Tongue (tissue), 2 donors: ENCODE data around the gene LAMA5. TPM values are rescaled to one million over a fixed set of nuclear protein-coding genes. Genes with fewer than 3 reads are reported as not detected.

Experiments used
- DNase-seq: peaks from one replicate; pipeline ENCODE4 v3.0.0-alpha.2; 2015
- total RNA-seq: library from RNA; depleted of rRNA; stranded (reverse); fragments of >200 nt; gene quantifications from one replicate; pipeline ENCODE4 v1.2.3, GENCODE V29; 2014

The LAMA5 gene
- total RNA-seq, 1 donor from 2014 or later: 96.6 TPM

DNA sequence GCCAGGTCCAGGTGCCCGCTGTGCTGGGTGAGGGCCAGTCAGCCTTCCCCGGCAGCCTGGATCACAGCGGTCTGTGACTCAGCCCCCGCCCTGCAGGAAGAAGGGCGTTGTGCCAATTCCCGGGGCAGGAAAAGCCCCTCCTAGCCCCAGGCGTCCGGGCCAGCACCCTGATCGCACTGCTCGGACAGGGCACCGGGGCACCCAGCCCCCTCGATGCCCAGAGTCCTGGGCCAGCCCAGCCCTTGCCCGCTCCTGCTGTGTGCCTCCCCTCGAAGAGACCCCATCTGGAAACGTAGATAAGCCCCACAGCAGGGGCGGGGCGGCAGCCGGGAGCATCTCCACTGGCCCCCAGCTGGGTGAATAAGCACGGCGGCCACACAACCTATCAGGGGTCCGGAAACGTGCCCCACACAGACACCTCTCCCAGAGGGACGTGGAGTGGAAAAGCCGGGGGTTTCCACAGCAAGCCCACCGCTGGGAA is 9.9 kb downstream of the LAMA5 start:
- DNase-seq: no peak

DNA sequence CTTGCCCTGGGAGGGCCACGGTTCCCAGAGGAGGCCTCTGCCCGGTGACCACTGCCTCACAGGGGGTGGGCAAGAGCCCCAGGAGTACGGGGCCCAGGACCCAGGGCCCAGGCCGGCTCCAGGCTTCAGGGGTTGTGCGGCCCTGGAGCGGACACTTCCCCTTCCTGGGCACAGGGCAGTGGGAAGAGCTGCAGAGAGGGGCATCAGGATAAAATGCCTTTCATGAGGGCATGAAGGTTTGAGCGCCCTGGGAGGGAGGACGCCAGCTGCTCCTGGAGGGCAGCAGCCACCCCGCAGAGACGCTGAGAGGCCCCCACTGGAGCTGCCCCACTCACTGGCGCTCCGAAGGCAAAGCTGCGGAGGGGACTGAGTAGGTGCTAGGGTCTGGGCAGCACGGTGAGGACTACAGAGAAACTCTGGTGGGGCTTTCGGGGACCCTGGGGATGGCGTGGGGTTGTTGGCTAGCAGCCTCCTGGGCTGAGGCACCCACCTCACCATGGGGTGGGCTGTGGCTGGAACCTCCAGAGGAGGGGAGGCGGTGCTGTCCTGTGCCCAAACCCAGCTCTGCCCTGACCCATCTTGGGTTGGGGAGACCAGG is 10.4 kb downstream of the LAMA5 start:
- DNase-seq: no peak

DNA sequence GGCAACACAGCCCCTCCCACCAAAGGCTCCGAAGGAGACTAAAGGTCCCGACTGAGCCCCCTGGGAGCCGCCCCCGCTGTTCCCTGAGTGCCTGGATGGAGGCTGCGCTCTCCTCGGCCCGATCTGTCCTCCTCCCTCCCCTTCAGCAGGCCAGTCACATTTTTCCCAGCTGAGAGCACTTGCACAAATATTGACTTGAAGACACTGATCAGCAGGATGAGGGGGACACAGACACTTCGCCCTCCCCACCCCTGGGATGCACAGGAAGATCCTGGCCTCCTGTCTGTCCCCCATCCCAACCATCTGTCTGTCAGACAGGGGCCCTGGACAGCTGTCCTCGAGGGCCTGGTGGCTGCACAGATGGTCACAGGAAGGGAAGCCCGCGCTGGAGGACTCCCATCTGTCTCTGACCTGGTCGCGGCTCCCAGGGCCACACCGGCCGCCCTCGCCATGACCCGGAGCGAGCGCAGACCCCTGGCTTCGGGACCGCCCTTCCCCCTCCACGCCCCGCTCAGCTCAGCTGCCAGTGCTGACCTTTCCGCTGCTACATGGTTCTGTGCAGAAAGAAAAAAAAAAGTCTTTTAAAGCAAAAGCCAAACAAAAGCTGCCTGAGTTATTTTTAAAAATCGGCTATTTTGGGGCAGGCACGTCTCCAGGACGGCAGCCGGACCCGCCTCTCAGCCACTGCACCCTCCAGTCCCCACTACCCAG is 11.1 kb downstream of the LAMA5 start:
- peak; percentile 68 for DNase-seq

GRCh38 chr20:62355516-62355877 is 11.6 kb downstream of the LAMA5 start:
- peak; percentile 58 for DNase-seq

DNA sequence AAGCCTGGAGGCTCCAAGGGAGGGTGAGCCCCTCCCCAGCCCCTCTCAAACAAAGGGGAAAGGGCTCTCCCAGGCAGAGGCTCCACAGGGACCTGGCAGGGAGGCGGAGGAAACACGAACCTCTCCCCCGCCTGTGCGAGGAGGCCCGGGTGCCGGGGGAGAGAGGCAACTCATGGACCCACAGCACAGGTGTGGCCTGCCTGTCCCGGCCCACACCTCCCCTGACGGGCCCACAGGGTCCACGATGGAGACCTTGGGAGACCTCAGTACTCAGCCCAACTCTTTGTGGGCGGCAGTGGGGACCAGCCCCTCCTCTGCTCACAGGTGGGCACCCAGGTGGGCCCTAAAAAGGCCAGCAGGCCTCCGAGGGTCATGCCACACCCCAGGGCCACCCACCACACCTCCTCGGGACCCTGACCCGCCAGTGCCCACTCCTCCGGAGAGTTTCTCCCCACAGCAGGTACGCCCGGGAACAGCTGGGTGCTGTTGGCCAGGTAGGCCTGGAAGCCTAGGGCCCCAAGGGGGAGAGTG is 12.2 kb downstream of the LAMA5 start:
- no peak for DNase-seq

GRCh38 chr20:62354031-62354808 is 12.9 kb downstream of the LAMA5 start:
- DNase-seq: no peak

DNA sequence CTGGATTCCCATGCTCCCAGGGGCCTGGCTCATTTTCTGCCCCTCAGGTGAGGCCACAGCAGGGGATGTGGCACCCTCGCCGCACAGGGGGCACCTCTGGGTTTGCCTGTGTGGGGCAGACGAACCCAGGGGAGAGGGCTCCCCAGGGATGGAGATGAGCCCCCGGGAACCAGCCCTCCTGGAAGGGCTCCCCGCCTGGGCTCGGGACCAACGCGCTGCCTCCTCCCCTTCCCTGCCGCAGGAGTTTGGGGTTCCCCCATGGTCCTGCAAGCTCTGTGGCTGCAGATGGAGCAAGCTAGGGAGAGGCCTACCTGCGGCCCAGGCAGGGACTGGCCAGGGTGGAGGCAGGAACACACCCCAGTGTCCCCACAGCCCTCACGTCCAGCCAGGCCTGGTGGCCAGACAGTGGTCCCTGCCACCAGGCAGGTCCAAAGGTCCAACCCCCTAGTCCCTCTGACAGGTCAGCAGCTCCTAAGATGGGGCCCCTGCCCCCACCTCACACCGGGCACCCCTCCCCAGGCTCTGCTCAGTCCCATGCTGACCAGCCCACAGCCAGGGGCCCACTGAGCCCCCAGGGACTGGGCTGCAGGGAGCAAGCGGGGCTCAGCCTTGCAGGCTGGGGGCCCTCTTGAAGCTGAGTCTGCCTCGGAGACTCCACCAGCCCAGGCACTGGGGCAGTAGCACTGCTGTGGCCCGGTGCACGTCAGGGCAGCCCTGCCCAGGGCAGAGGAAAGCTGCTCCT is 13.7 kb downstream of the LAMA5 start:
- DNase-seq: no peak

- peak; percentile 71 for DNase-seq
These were observed 14.5 kb downstream of the LAMA5 start for GRCh38 chr20:62352402-62353288.

DNA sequence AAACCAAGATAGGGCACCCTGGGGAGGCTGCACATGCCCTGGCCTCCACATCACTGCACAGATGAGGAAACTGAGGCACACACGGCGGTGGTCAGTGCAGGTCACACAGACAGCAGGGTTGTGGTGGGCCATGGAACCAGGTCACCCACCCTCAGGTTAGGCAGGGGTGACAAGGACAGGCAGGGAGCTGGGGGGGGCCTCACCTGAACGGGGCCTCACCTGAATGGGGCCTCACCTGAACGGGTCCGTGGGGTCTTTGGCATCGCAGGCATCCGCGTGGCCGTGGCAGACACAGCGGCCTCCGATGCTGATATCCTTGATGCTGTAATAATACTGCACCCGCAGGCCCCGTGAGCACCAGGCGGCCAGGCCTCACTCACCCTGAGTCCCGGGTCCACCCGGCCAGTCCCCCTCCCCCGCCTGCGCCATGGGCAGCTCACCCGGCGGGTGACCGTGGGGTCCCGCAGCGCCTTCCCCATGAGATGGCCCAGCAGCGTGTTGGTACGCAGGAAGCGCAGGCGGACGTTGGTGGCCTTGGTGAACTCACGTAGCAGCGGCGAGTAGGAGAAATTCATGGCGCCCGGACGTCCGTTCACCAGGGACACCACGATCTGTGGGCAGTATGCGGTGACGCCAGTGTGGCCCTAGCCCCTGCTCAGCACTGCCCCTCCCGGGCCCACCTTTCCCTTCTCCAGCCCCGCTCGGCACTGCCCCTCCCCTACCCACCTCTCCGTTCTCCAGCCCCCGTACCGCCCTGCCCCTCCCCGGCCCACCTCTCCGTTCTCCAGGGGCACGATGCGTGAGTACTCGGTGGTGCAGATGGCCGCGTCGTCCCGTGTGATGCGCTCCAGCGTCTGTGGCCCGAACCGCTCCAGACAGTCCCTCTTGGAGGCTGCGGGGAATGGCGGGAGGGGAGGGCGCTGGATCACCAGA is 15.4 kb downstream of the LAMA5 start:
- DNase-seq: no peak

- peak; percentile 50 for DNase-seq
These were observed 16.3 kb downstream of the LAMA5 start for GRCh38 chr20:62350629-62351422.

GRCh38 chr20:62350098-62350628 is 16.9 kb downstream of the LAMA5 start:
- DNase-seq: peak; percentile 71

- DNase-seq: no peak
These were observed 17.5 kb downstream of the LAMA5 start for GRCh38 chr20:62349556-62350097.

GRCh38 chr20:62348604-62349003 is 18.5 kb downstream of the LAMA5 start:
- no peak for DNase-seq

DNA sequence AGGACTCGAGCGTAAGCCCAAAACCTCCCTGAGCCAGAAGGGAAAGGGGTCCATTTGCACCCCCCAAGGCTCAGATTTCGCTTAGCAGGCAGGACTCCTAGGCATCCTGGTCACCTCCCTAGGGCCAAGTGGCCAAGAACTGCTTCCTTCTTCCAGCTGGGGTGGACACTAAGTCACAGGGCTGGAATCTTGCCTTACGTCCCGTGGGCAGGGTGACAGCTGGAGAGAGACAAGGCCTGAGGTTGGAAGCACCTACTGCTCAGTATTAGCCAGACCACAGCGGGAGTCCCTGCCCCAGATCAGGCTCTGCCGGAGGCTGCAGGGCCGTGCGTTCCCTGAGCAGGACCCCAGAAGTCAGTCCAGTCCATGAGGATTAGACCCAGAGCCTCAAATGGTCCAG is 19.7 kb downstream of the LAMA5 start:
- DNase-seq: no peak

- no peak for DNase-seq
These were observed 20.0 kb downstream of the LAMA5 start for GRCh38 chr20:62347151-62347404.

DNA sequence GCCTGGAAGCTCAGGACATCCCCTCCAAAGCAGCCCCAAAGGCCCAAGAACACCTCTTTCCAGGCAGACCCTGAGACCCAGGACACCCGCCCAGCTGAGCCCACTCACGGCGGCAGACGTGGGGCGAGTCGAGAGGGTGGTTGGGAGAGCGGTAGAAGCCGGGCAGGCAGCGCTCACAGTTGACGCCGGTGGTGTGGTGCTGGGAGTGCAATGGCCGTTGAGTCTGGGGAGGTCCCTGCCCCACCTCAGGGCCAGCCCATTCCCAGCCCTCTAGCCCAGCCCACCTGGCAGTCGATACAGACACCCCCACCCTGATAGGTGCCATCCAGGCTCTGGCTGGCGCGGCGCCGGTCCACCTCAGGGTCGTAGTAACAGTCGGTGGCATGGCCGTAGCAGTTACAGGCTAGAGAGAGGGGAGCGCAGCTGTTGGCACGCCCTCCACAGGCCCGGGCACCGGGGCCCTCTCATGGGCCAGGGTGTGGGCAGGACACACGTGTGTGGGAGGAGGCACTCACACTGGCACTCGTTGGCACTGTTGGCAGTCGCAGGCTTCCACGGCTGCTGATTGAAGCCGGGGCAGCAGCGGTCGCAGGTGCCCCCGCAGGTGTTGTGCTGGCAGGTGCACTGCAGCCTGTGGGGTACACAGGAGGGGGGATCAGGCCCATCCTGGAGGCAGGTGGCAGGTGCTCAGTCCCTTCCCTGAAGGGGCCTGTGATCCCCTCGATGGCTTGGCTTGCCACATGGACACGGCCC is 20.5 kb downstream of the LAMA5 start:
- DNase-seq: no peak

- no peak for DNase-seq
These were observed 21.3 kb downstream of the LAMA5 start for GRCh38 chr20:62345681-62346370.

DNA sequence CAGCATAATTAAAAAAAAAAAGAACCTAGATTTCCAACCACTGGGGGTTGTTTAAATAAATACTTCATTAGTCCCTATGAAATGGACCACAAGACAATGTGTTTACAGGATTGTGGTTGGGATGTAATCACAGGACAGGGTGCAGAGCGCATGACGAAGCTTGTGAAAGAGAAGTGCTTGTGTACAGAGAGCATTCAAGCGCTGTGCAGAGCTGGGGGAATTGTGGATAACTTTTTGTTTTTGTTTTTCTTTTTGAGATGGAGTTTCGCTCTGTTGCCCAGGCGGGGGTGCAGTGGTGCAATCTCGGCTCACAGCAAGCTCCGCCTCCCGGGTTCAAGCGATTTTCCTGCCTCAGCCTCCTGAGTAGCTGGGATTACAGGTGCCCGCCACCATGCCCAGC is 22.3 kb downstream of the LAMA5 start:
- DNase-seq: no peak
